Measurements from ENCODE around the gene SLC39A12. TPM values are rescaled to one million over a fixed set of nuclear protein-coding genes. Genes with fewer than 3 reads are reported as not detected.

The SLC39A12 gene
- total RNA-seq, 1 experiment from 2014 or later, result not detected

GRCh38 chr10:18044976-18045720 lies 93.4 kb downstream of the SLC39A12 start:
- DNase-seq (ENCODE audit: low read depth), result peak; percentile 30

- DNase-seq (ENCODE audit: low read depth), result no peak
These were observed 104.9 kb downstream of the SLC39A12 start for GRCh38 chr10:18056583-18056982.

GRCh38 chr10:18059826-18060559 lies 108.3 kb downstream of the SLC39A12 start:
- no peak for DNase-seq (ENCODE audit: low read depth)

GRCh38 chr10:18066947-18067346 lies 115.2 kb downstream of the SLC39A12 start:
- DNase-seq (ENCODE audit: low read depth), result no peak

GRCh38 chr10:18068401-18068800 lies 116.7 kb downstream of the SLC39A12 start:
- no peak for DNase-seq (ENCODE audit: low read depth)

DNA sequence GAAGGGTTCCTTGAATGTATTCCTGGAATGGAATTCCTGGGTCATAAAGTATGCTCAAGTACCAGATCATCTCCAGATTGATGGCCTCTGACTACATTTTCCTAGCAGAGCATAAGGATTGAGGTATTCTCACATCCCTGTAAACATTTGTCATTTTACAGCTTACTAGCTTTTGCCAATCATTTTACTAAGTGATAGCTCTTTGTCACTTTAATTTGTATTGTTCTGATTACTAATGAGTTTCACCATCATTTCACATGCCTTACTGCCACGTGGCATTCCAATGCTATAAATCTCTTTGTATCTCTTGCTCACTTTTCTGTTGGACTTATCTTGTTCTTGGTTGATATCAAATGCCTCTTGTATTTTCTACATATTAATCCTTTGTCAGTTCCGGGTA lies 119.9 kb downstream of the SLC39A12 start:
- DNase-seq (ENCODE audit: low read depth), result no peak

DNA sequence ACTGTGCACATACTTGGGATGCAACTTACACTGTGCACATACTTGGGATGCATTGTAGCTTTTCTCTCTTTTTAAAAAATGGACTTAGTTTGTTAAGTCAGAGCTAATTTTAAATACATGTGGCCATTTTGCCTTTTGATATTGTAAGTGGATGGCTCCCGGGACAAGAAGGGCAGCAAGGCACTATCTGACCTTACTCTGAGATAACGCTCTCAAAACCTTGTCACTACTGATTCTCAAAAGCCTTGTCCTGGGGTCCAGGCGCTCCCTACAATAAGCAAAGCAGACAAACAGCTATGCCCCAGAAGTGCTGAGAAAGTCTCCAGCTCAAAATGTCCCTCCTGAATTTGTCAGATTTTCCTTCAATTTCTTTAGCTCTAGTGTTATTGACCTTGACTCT lies 121.6 kb downstream of the SLC39A12 start:
- no peak for DNase-seq (ENCODE audit: low read depth)

DNA sequence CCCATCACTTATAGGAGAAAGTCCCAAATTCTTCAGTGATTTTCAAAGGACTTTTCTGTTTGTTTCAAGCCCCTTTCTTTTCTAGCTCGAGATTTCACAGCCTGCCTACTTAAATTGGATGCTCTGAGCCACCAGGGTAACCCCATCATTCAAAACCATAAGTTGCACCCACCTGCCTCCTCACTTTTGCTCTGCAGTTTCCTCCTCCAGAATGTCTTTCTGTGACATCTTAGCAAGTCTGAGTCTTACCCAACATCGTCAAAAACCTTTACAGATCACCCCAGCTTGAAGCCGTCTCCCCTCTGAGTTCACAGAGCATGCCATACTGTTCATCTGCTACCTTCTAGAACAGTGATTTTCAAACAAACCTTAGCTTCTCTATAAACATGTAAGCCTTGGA lies 124.2 kb downstream of the SLC39A12 start:
- no peak for DNase-seq (ENCODE audit: low read depth)

DNA sequence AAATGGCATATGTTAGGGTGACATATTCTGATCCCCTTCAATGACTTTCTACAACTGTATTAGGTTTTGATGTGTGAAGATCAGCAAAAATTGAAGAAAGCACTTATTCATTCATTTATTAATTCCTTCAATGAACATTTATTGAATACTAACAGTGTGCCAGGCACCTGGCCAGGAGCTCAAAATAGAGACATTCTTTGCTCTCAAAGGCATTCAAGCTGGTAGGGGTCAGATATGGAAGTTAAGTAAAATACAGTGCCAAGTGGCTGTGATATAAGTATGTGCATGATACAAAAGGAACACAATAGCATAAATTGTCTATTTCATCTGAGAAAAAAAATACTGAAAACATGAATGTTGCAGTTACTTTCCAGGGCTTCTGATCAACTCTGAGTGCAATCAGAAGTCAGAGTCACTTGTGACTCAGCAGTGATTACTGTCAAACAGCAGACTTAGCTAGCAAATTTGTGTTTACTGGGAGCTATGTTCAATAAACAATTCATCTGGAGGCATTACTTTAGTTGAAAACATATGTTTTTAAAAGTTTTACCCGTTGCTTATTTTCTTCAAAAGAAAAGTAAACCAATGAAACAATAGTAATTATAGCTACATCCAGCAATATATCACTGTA lies 128.1 kb downstream of the SLC39A12 start:
- DNase-seq (ENCODE audit: low read depth), result peak; percentile 22

DNA sequence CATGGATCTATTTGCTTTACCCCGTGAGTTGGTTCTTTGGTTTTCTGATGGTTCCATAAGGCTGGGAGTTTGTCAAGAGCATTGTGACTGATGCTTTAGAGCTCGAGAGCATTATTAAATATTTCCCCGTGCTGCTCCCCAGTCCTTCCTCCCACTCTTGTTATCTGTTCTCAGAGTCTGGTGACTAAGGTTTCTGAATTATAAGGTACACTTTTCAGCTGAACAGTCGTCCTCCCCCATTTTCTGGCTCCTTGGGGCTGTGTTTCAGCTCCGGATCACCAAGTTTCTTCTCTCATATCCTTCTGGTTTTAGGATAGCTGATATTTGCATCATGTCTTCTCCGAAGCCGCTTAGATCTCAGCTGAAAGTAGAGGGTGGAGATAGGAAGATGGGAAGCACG lies 130.7 kb downstream of the SLC39A12 start:
- DNase-seq (ENCODE audit: low read depth), result no peak

- no peak for DNase-seq (ENCODE audit: low read depth)
These were observed 134.1 kb downstream of the SLC39A12 start for GRCh38 chr10:18085855-18086254.

GRCh38 chr10:18086746-18087145 lies 135.0 kb downstream of the SLC39A12 start:
- no peak for DNase-seq (ENCODE audit: low read depth)

GRCh38 chr10:18087355-18087754 lies 135.6 kb downstream of the SLC39A12 start:
- DNase-seq (ENCODE audit: low read depth), result no peak

Other genes with a start within 250 kb of the SLC39A12 start
- gene TMEM236, start 199.7 kb upstream of the SLC39A12 start, total RNA-seq (2014; rRNA removed; shearing (Covaris generic)), result not detected in 2 replicates
- not detected in 2 replicates for gene MRC1, start 142.6 kb upstream of the SLC39A12 start, total RNA-seq (2014; rRNA removed; shearing (Covaris generic))
- gene CACNB2, start 188.5 kb downstream of the SLC39A12 start, total RNA-seq (2014; rRNA removed; shearing (Covaris generic)), result 0.52 TPM in 1 of 2 replicates, not detected in the other

Data from M059J (cell line).